Measurements from ENCODE around the gene CHEK1. TPM values are rescaled to one million over a fixed set of nuclear protein-coding genes. Genes with fewer than 3 reads are reported as not detected.

CHEK1 gene
- total and polyA plus RNA-seq, 2 donors (not counting 3 experiments of a cell fraction or from before 2014, with no cell fraction given) = 15.0 to 66.1 TPM

- Histone ChIP-seq H3K4me3 (replicated peaks in 1 of 3; ENCODE audit: insufficient read depth in 1 of 3, low read depth in 1 of 3, low read length in 3 of 3) (peak overlapping the region; percentile 42 to 79 (median 70)), H3K79me2 (ENCODE audit: control insufficient read depth, insufficient read depth, low read length) (peaks cover 41% of the 10 kb centered on the region), H3K4me1 (ENCODE audit: control insufficient read depth, extremely low read depth, insufficient read depth, low read length) (peaks cover 17% of the 10 kb centered on the region), H2AFZ (ENCODE audit: low read depth, low read length) (peak overlapping the region; percentile 38), H3K27ac (ENCODE audit: insufficient read depth, low read depth, low read length) (peak overlapping the region; percentile 79), H3K27me3 (ENCODE audit: control insufficient read depth in 2 of 2, insufficient read depth in 2 of 2, low read length in 2 of 2) (no peaks in the 10 kb centered on the region), H3K36me3 (ENCODE audit: control insufficient read depth in 2 of 2, extremely low read depth in 1 of 2, insufficient read depth in 2 of 2, low read length in 2 of 2) (no peaks in the 10 kb centered on the region), H3K4me2 (ENCODE audit: insufficient read depth, low read length) (peak overlapping the region; percentile 73), H4K20me1 (replicated peaks; ENCODE audit: control insufficient read depth, extremely low read depth, insufficient read depth, low read length) (no peaks in the 10 kb centered on the region), H3K9ac (replicated peaks; ENCODE audit: extremely low read depth, insufficient read depth, low read length) (peak overlapping the region; percentile 93), H3K9me3 (replicated peaks; ENCODE audit: control insufficient read depth, insufficient read depth, low read length) (no peaks in the 10 kb centered on the region), H3K9me1 (replicated peaks; ENCODE audit: control insufficient read depth, extremely low read depth, insufficient read depth, low read length) (no peaks in the 10 kb centered on the region)
- intact Hi-C loops (cut with micrococcal nuclease) = loop anchor here (1.0 to 10.0 kb wide), 7 partner anchors 22 to 697 kb away; partner anchors contain the start of genes CHEK1, EI24, FAM118B and ROBO4
- peak; percentile 38 for TF ChIP-seq POLR2AphosphoS5 (IDR thresholded peaks at IDR 0.05; ENCODE audit: insufficient read depth, low read depth, low read length)
- TF ChIP-seq POLR2A (IDR thresholded peaks at IDR 0.05; ENCODE audit: low read depth, low read length) = peak; percentile 71
- TF ChIP-seq MAX (IDR thresholded peaks at IDR 0.05; ENCODE audit: insufficient read depth, insufficient read length) = no peak
- no peak for TF ChIP-seq GATA2 (IDR thresholded peaks at IDR 0.05; ENCODE audit: insufficient read depth, insufficient read length, low read depth, low read length)
- BruUV-seq (replicated peaks) = TSS peak; percentile 97
- dilution Hi-C loops (cut with MboI; ENCODE audit: extremely low pct_ligation_motif_present, low sequenced_read_pairs) = no loop called here
- DNase-seq (ENCODE audit: low read depth, low spot score) (peak; percentile 70), FAIRE-seq (peak; percentile 67)
- ChIA-PET POLR2A (interaction anchor here (1.0 to 2.0 kb wide), 3 partner anchors 22 to 52 kb away, joined by 3 to 8 read pairs (median 7); partner anchors contain the start of gene EI24), CTCF (interaction anchor here (0.6 to 1.1 kb wide), 3 partner anchors 9 to 283 kb away, joined by 3 read pairs; partner anchors contain the start of gene EI24)
These were observed 33.2 kb upstream of the CHEK1 start for GRCh38 chr11:125591649-125592304.
